ENCODE data around the gene GDF10. TPM values are rescaled to one million over a fixed set of nuclear protein-coding genes. Genes with fewer than 3 reads are reported as not detected.

GDF10 gene
- total and polyA plus RNA-seq, 9 of the 15 experiments (the other 6 are each of a cell fraction or from before 2014, with no cell fraction given) = 0.03 to 0.20 (median 0.11) TPM; not detected in 6

- no TSS peak for BruUV-seq (replicated peaks)
- 2% methylated on average over 5 of the region's 5 CpGs for WGBS (ENCODE audit: insufficient coverage, low coverage, missing lambda C conversion rate)
- ATAC-seq = no peak
- no peak for DNase-seq (ENCODE audit: extremely low read depth in 1 of 4, low spot score in 3 of 4)
- POLR2A ChIA-PET = interaction anchor here (0.7 to 1.0 kb wide), 2 partner anchors 32 to 273 kb away, joined by 3 read pairs; no protein-coding TSS in a partner anchor
- Histone ChIP-seq H3K79me2 (ENCODE audit: control insufficient read depth, insufficient read depth, low read length) (no peaks in the 10 kb centered on the region), H3K36me3 (ENCODE audit: control insufficient read depth, insufficient read depth, low read length) (no peaks in the 10 kb centered on the region), H2AFZ (ENCODE audit: low read depth, low read length) (no peak within 1 kb of the TSS), H4K20me1 (replicated peaks; ENCODE audit: control insufficient read depth, insufficient read depth, low read length) (peaks cover 16% of the 10 kb centered on the region), H3K4me2 (ENCODE audit: insufficient read depth, low read length) (no peak within 1 kb of the TSS), H3K4me3 (no peak within 1 kb of the TSS), H3K9ac (ENCODE audit: insufficient read depth in 1 of 2, low read depth in 2 of 2, low read length in 2 of 2) (no peak within 1 kb of the TSS), H3K27me3 (ENCODE audit: control insufficient read depth in 2 of 2, insufficient read depth in 2 of 2, low read length in 2 of 2) (peaks cover 49 to 80% of the 10 kb centered on the region in 2 experiments; a peak in 4 of 5 replicates), H3K9me1 (ENCODE audit: control insufficient read depth, insufficient read depth, low read length) (no peaks in the 10 kb centered on the region), H3K4me1 (replicated peaks in 1 of 2; ENCODE audit: control insufficient read depth in 2 of 2, insufficient read depth in 2 of 2, low read length in 2 of 2) (peaks cover 0 to 26% of the 10 kb centered on the region in 2 experiments; a peak in 1 of 5 replicates), H3K27ac (ENCODE audit: extremely low read depth, low read depth, low read length) (no peak within 1 kb of the TSS), H3K9me3 (replicated peaks; ENCODE audit: control insufficient read depth, insufficient read depth, low read depth, low read length) (no peaks in the 10 kb centered on the region)
- intact Hi-C loops (cut with micrococcal nuclease) = no loop called here
- no peak for FAIRE-seq
- CTCF ChIA-PET (ENCODE audit: low intra/inter-chr PET ratio) = no interaction called here
- in situ Hi-C loops (cut with MboI) = no loop called here
- TF ChIP-seq SAFB2 (IDR thresholded peaks at IDR 0.05; ENCODE audit: borderline replicate concordance, low read depth, low read length, severe bottlenecking) (no peak), TFE3 (CRISPR knock-in tag; IDR thresholded peaks at IDR 0.05) (no peak), IFI16 (CRISPR knock-in tag; IDR thresholded peaks at IDR 0.05) (no peak), IRF1 (CRISPR knock-in tag; IDR thresholded peaks at IDR 0.05; ENCODE audit: borderline replicate concordance) (no peak), SPI1 (IDR thresholded peaks at IDR 0.05; ENCODE audit: borderline replicate concordance, low read depth, low read length) (no peak), STAT6 (CRISPR knock-in tag; IDR thresholded peaks at IDR 0.05) (no peak), ZBTB49 (CRISPR knock-in tag; IDR thresholded peaks at IDR 0.05; ENCODE audit: borderline replicate concordance) (no peak), HINFP (tag; conservative IDR thresholded peaks at IDR 0.05; ENCODE audit: low read depth) (no peak), SRSF1 (IDR thresholded peaks at IDR 0.05; ENCODE audit: low read depth, low read length) (no peak), ZNF431 (CRISPR knock-in tag; IDR thresholded peaks at IDR 0.05) (no peak)
Observed at GRCh38 chr10:47348138-47348651, 48.2 kb downstream of the GDF10 start, which contains the start of gene RBP3. Gene RBP3 (plus strand): TSS chr10:47348363. CDS start chr10:47348485, 122 bp downstream.

Data from K562 (cell line).